ENCODE data around the gene ATF4.

ATF4 gene
- 137 to 317 (median 202) reads per million in 18 experiments for total RNA-seq

GRCh38 chr22:39520226-39521105 is at the start of gene ATF4:
TSS of gene ATF4 (plus strand) at chr22:39520562. CDS start at chr22:39521446, 884 bp downstream.
- peak; percentile 89 to 95 for DNase-seq

- DNase-seq, result peak; percentile 54 to 55
Measured at GRCh38 chr22:39471381-39472141, 48.8 kb upstream of the ATF4 start.

GRCh38 chr22:39472570-39473556 is 47.5 kb upstream of the ATF4 start:
- DNase-seq, result peak; percentile 40 to 74

- no peak for DNase-seq
Measured at GRCh38 chr22:39473851-39474250, 46.5 kb upstream of the ATF4 start.

- DNase-seq, result no peak
Measured at GRCh38 chr22:39474351-39475111, 45.8 kb upstream of the ATF4 start.

GRCh38 chr22:39475337-39475736 is 45.0 kb upstream of the ATF4 start:
- DNase-seq, result no peak

- no peak for DNase-seq
Measured at GRCh38 chr22:39475902-39476301, 44.5 kb upstream of the ATF4 start.

- DNase-seq, result no peak
Measured at GRCh38 chr22:39476664-39477063, 43.7 kb upstream of the ATF4 start.

- DNase-seq, result no peak
Measured at GRCh38 chr22:39477542-39477941, 42.8 kb upstream of the ATF4 start.

- peak in 1 of 2 donors; percentile 29 for DNase-seq
Measured at GRCh38 chr22:39478441-39478850, 41.9 kb upstream of the ATF4 start.

GRCh38 chr22:39479254-39479653 is 41.1 kb upstream of the ATF4 start:
- no peak for DNase-seq

- DNase-seq, result no peak
Measured at GRCh38 chr22:39480557-39480956, 39.8 kb upstream of the ATF4 start.

GRCh38 chr22:39481054-39481453 is 39.3 kb upstream of the ATF4 start:
- DNase-seq, result no peak

GRCh38 chr22:39481595-39481994 is 38.8 kb upstream of the ATF4 start:
- DNase-seq, result no peak

GRCh38 chr22:39482768-39483167 is 37.6 kb upstream of the ATF4 start:
- no peak for DNase-seq

- no peak for DNase-seq
Measured at GRCh38 chr22:39486951-39487825, 33.2 kb upstream of the ATF4 start.

- DNase-seq, result no peak
Measured at GRCh38 chr22:39487826-39488520, 32.4 kb upstream of the ATF4 start.

- no peak for DNase-seq
Measured at GRCh38 chr22:39488563-39489083, 31.7 kb upstream of the ATF4 start.

Data from inflammatory macrophage (primary cell).